ENCODE data around the gene SCLY.
"Not testable (repeated sequence)": the region's sequence is repeated elsewhere in the genome, so short reads cannot be mapped to it uniquely, and the experiment has no call there.

The SCLY gene, protein sequence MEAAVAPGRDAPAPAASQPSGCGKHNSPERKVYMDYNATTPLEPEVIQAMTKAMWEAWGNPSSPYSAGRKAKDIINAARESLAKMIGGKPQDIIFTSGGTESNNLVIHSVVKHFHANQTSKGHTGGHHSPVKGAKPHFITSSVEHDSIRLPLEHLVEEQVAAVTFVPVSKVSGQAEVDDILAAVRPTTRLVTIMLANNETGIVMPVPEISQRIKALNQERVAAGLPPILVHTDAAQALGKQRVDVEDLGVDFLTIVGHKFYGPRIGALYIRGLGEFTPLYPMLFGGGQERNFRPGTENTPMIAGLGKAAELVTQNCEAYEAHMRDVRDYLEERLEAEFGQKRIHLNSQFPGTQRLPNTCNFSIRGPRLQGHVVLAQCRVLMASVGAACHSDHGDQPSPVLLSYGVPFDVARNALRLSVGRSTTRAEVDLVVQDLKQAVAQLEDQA

DNA sequence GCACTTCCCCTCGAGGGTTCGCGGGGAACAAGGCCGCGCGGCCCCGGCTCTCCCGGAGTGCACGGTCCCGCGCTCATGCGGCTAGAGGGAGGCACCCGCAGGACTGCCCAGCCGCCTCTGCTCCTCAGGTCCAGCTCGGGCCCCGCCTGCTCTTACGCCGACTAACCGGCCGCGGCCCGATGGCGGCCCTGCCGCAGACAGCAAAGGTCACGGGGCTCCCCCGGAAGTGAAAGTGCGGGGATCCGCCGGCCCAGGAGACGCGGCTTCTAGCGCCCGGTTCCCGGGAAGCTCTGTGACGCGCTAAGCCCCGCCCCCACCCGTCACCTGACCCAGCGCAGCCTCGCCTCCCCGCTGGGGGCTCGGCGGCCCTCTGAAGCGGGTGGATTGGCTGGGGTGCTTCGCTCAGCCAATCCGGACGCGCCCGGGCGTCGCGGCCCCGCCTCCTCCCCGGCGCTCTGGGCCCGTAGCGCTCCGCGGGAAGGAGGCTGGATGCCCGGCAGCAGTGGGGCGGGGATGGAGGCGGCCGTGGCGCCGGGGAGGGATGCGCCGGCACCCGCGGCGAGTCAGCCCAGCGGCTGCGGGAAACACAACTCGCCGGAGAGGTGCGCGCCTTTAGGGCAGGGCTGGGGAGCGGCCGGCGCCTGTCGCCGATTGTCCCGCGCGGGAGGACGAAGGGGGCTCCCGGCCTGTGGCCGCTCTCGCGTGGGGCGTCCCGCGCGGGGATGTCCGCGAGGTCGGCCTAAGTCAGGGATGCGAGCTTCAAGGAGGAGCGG is at the start of gene SCLY:
SCLY (plus strand) TSS at position 460 of the 773 bp plus-strand sequence; CDS start at position 514, 54 bp downstream.
- peak; percentile 72 for DNase-seq

DNA sequence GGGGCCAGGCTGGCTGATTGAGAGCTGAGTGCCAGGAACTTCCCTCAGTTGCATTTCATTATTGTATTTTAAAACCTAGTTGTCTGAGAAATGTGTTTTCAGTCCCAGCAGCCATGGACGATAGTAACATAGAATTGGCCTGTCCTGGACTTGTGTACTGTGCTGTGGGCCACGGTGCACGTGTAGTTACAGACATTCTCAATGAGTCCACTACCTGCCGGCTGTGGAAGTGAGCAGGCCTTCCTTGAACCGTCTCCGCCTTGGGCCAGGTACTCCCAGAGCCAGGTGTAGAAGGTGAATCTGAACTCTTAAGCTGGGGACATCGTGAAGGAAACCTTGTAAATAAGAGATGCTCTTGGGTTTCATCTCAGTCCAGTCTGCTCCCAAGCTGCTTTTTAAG is 47.0 kb upstream of the SCLY start:
- no peak for DNase-seq

DNA sequence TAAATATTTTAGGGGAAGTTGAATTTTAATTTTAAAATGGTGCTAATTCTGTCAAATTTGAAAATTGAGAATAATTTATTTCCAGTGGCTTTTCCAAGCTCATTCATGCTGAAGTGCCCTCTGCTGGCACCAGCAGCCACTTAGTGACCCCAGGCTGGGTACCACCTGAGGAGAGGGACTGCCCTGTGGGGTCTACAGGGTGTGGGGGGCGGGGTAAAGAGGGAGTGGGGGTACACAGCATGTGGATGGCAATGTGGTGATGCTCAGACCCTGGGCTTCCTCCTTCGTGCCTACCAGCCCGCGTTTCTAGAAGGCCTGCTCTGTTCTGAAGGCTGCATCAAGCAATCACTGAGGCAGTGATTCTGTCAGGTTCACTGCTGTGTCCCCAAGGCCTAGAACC is 45.1 kb upstream of the SCLY start:
- DNase-seq = no peak

DNA sequence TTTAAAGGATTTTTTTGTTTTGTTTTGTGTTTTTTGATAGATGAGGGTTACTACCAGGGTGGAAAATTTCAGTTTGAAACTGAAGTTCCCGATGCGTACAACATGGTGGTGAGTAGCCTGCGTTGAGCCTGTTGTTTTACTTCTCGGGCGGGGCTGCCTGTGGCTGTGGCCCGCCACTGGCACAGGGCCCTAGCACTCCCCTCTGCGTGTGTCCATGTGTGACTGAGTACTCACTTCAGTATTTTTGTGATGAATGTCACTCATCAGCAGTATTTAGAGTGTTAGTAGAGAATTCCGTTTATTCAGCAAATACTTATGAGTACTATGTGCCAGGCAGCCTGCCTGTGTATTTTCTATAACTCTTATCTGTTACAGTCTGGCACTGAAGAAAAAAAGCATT is 44.3 kb upstream of the SCLY start:
- no peak for DNase-seq

DNA sequence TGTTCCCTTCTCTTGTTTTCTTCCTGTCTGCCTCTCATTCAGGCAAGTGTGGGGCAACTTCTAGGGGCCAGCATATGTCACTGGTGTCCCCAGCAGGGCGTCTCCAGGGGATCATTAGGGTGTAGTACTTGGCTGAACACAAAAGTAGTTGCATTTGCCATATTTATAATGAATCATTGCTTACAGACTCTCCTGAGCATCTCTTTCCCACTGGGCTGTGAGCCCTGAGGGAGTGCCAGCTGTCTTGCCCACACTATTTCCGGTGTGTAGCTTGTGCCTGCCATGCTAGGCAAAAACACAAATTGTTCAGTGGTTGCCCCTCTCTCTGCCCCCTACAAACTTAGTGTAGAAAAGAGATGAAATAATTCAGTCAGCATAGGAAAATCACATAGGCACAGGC is 40.8 kb upstream of the SCLY start:
- DNase-seq = no peak

DNA sequence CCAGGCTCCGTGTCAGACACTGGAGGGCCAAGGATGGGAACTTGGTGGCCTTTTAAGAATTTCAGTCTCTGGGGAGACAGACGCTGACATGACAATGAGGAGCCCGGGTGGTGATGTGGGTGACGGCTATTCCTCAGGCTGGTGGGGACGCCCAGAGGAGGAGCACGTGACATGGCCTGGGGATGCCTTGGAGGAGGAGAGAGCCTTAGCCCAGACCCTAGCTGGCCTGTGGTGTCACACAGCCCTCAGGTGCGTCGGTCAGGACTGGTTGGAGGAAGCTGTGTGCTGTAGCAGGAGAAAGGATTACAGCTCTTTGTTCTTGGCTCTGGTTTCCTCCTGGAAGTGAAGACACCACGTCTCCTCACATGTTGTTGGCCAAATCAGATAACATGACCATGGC is 40.0 kb upstream of the SCLY start:
- DNase-seq = no peak

DNA sequence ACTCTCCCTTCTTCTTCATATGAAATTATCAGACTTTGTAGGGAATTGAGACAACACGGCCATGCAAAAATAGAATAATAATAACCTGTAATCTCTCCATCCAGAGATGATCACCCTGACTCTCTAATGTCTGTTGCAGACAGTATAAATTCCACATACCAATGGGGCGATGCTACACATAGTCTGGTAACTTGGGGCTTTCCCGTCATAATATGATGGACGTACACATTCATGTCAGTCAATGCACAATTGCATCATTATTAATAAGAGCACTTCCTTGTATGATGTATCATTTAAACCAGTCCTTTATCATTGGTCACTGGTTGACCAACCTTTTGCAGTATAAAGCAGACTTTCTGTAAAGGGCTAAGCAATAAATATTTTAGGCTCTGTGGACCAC is 39.5 kb upstream of the SCLY start:
- DNase-seq = no peak

DNA sequence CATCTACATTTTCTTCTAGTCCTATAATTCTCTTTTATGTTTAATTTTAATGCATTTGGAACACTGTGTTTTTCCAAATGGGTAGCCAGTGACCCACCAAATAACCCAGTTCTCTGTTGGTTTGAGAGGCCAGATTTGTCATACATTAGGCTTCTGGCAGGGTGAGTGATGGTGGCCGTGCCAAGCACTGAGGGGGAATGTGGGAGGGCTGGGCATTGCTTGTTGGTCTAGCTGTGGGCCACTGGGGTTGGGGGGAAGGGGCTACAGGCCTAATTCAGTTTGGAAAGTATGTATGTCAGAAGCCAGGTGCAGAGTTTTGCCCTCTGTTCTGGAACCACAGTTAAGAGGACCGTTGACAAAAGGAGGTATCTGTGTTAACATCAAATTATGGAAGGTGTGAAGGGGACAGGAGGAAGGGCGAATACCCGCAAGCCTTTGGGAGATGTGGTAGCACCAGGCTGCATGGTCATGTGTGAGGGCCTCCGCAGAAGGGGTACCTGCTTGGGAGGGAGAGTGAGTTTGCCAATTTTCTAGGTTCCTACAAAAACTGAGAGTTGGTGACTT is 38.1 kb upstream of the SCLY start:
- no peak for DNase-seq

DNA sequence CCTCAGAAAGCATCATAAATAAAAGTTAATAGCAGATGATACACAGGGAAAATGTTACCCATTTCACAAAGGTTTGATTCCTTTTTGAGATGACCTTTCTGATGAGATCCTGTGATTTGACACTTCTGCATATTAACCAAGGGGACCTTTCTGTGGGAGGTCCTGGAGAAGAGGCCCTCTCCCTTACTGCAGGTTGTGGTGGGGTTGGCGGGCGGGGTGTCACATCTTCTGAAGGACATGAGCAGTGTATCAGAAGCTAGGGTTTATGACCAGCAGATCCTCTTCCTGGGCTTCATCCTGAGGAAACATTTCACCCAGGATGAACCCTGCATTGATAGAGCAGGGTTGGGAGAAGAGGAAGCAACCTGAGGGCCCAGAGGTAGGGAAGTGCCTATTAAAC is 37.2 kb upstream of the SCLY start:
- no peak for DNase-seq

DNA sequence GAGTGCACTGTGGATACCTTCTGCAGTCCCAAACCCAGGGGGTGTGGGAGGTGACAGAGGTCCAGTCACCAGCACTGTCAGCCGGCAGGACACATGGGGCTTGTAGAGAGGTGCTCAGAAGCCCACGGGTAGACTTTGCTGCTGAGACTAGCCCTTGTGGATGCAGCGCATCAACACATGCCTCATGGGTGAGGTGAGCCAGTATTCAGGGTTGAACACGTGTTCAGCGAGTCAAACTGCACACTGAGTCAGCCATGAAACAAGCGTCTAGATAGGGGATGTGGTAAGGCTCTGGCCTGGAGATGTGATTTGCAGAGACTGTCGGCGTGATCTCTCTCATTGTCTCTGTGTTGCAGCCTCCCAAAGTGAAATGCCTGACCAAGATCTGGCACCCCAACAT is 35.8 kb upstream of the SCLY start:
- no peak for DNase-seq

DNA sequence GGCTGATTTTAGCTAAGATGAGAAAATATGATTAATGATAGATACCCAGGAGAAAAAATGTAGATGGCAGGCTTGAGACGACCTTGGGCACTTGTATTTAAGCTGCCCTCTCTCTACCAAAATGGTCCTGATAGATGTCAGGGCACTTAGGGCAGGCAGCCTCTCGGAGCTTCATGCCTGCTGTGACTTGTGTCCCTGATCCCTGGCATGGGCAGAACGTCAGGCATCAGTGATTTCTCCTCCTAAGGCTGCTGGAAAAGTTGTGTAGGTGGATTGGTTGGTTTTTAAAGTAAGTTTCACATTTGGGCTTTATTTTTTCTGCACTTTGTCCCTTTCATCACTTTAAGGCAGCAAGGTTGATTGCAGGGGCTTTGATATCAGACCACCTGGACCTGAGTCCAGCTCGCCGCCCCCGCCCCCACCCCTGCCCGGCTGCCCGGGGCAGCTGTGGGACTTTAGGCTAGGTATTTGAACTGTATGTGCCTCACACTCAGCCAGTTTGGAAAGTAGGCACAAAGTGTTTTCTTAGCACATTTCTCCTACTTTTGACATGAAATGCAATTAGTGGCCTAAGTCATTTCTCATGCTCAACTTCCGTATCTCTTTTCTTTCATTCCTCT is 35.0 kb upstream of the SCLY start:
- DNase-seq = no peak

DNA sequence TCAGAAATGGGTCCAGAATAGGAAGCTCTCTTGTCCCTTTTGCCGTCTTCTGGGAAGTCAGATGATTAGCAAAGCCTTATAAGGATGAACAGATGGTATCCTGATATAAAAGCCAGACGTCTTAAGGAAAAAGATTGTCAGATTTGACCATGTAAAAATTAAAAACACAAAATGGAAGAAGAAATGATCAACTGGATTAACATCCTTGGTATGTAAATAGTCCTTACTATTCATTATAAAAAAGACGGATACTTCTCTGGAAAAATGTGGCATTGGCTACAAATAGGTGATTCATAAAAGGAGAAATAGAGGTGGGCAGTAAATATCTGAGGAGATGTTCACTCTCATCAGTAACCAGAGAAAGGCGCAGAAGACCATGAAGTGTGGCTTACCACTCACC is 33.7 kb upstream of the SCLY start:
- no peak for DNase-seq

DNA sequence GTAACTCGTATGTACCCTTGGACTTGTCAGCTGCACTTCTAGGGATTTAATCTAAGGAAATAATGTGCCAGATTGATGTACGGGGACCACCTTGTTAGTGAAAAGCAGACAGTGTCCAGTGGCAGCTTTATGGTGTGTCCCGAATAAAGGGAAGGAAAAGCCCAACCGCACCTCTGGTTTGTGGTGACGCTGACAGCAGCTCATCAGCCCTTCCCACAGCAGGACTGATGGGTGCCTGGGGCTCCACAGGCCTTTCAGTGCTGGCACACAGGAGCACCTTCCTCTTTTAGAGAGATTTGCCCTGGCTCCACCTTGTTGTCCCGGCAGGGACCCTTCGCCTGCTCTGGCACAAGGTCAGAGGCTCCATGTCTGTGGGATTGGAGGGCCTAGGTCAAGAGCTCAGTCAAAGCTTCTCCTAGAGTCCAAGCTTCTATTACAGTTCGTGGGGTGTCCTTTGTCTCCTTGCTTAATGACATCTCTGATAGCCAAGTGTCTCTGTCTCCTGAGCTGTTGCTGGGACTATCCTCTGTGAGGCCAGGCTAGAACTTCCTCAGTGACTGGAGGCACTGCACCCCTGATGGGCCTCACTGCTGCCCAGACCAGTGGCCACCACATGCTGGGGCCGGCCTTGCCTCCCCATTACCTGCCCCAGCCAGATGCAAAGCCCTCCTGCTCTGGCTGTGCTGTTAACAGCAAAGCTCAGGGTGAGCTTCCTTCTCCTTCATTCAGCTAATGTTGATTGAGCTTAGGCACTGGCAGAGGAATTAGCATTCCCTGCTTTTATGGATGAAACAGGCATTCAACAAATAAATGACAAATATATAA is 33.0 kb upstream of the SCLY start:
- DNase-seq = no peak

DNA sequence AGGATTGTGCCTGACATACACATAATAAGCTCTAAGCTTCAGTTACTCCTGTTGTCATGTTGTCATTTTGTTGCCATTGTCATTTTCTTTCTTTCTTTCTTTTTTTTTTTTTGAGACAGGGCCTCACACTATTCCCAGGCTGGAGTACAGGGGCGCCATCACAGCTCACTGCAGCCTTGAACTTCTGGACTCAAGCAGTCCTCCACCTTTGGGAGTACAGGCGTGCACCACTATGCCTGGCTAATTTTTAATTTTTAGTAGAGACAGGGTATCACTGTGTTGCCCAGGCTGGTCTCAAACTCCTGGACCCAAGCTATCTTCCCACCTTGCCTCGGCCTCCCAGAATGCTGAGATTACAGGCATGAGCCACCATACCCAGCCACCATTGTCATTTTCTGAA is 30.9 kb upstream of the SCLY start:
- DNase-seq = no peak

DNA sequence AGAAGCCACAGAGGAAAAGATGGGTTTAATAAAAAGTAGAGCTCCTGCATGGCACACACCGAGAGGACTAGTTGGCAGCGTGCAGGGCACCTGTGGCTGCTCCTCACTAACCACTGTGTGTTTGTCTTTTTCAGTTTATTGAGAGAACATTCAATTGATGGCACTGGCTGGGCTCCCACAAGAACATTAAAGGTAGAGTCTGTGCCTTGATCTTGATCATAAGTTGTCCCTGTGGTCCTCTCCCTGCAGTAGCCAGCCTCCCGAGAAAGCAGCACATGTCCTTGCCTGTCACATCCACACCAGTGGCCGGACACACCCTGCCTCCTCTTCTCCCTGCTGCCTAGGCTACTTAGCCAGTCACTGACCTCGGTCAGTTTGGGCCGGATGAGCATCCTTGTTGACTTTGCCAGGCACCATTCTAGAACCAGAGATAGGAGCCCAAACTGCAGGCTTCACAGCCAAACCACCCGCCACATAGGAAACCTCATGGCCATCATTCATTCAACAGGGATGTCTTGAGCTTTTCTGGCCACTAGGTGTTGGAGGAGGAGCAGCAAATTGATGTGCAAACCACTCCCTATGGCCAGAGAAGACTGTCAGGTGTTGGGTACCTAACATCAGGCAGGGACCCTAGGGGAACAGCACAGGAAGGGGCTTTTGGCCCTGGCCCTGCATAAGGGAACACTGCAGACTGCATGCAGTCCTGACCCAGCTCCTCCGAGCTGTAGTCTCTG is 30.2 kb upstream of the SCLY start:
- DNase-seq = no peak

DNA sequence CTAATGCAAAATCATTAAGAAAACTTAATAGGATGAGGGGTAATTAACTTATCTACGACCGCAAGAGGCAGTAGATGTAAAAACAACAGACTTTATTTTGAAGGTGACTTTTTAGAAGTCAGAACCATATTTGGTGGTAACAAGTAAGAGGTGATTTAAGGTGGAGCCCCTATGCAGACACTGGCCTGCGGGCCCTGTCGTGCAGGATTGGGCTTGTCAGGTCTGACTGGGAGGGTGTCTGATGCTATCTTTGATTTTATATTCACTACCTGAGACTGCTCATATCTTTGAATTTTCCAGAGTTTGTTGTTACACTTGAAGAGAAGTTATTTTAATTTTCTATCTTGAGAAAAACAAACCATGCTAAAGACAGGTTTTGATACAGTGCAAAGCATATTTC is 29.1 kb upstream of the SCLY start:
- no peak for DNase-seq

DNA sequence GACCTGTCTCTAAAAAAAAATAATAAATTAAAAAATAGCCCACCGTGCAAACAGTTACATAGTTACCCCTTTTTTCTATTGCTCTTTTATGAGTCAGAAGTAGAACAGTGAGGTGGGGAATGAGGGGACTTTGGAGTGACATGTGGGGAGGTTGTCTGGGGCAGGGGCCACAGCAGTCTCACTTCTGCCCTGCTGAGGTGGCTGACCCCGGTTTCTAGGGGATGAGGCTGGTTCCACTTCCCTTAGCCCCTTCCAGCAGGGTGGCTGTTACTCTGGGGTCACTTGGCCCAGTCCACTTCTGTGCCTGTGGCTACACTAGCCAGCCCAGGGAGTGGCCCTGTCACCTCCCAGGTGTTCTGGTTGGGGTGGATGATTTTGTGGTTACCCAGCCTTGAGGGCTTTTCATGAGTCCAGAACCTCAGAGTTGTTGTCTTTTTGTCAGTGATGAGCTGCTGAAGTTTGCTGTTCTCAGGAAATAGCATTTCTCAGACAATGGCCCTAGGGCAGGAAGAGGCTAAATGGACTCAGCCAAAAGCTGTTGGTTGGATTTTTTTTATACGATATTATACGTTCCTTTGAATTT is 28.0 kb upstream of the SCLY start:
- no peak for DNase-seq

DNA sequence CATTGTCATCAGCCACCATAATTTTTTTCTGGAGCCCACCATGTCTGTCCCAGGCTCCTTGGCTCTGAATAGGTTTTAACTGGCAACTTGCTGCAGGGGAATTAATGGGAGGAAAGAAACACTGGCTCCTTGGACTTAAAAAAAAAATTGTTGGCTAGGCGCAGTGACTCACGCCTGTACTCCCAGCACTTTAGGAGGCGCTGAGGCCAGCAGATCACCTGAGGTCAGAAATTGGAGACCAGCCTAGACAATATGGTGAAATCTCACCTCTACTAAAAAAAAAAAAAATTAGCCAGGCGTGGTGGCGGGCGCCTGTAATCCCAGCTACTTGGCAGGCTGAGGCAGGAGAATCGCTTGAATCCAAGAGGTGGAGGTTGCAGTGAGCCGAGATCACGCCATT is 26.8 kb upstream of the SCLY start:
- DNase-seq = not testable (repeated sequence)

DNA sequence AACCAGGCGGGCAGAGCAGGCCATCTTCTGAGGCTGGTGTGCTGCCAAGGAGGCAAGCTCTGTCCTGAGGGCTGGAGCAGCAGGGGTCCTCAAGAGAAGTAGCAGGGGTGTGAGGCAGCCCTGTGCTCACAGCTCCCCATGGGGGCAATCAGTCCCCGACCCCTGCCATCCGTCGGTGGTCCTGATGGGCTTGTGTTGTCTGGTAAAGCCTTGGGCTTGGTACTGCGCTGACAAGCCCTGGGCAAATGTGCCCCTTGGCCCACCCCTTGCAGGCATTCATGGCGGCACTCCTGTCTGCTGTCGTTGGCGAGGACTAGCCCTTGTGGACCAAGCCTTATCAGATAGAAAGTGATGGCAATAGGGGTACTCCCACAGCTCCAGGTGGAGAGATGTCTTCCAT is 22.6 kb upstream of the SCLY start:
- no peak for DNase-seq

DNA sequence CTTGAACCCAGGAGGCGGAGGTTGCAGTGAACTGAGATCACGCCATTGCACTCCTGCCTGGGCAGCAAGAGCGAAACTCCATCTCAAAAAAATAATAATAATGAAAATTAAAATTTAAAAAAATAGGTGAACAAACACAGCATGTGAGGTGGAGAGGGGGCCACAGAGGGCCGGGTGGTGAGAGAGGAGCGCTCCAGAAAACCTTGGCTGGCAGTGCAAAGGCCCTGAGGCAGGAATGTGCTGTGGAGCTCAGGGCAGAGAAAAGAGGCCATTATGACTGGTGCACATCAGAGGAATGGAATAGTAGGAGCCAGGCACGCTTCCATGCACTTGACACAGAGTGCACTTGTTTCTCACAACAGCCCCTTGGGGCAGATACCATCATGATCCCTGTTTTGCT is 21.6 kb upstream of the SCLY start:
- DNase-seq = no peak

DNA sequence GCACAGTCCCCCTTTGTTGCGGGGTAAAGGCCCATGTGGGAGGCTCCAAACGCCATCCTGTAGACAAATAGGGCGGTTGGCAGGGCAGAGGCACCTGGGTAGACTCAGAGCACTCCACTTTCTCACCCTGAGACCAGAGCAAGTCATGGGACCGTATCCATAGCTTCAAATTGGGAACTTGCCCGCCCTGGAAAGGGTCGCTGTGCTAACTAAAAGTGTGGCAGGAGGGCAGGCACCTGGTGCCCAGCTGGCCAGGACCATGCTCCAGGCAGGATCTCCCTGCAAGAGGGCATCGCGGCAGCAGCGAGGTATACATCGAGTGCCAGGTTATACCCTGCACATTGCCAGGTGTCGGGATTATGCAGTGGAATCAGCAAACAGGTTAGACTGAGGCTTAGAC is 20.8 kb upstream of the SCLY start:
- no peak for DNase-seq

DNA sequence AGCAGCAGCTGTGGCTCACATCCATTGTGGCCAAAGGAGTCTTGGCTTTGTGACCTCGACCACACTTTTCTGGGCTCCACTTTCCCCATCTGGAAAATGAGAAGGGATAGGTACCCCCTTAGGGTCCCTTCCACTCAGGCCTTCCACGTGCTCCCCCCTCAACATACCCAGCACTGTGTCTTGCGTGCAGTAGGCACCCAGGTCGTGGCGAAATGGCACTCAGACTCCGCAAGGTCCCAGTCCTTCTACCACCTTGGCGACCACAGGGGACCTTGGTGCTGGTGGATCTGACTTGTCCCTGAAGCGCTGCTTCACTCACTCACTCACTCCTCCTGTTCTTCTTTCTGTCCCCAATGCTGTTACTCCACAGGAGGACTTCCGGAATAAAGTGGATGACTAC is 19.9 kb upstream of the SCLY start:
- DNase-seq = no peak
